SK-N-DZ (cell line): ENCODE results near the gene JUND.

ENCODE experiments used
- DNase-seq: peaks from one replicate; pipeline ENCODE4 v3.0.0-alpha.2; 2015; ENCODE audit warnings: low spot score
- small RNA-seq, 2 experiments: library from RNA; depleted of rRNA; stranded (forward); fragments of <200 nt; gene quantifications; one replicate each; pipeline ENCODE3, GENCODE V24; 2014

Gene JUND

GRCh38 chr19:18239303-18239702, 42.1 kb downstream of the JUND start:
- no peak for DNase-seq

- peak; percentile 58 for DNase-seq
Measured at GRCh38 chr19:18234194-18234593, 47.2 kb downstream of the JUND start.

- DNase-seq: peak; percentile 46
Measured at GRCh38 chr19:18233224-18233825, 48.1 kb downstream of the JUND start.

GRCh38 chr19:18232540-18233223, 48.7 kb downstream of the JUND start:
- DNase-seq: peak; percentile 74

- DNase-seq: no peak
Measured at GRCh38 chr19:18231775-18232174, 49.6 kb downstream of the JUND start.

- DNase-seq: no peak
Measured at GRCh38 chr19:18230941-18231734, 50.3 kb downstream of the JUND start.

- DNase-seq: no peak
Measured at GRCh38 chr19:18229915-18230314, 51.5 kb downstream of the JUND start.

Small RNAs within 50 kb of the gene (small RNA-seq; reads per million reads assigned to genes)
- gene MIR3188 (0.05 to 0.09 reads per million in 2 experiments), gene RPL39P38 (0 reads per million in 2 experiments)
